Kidney epithelial cell (primary cell): Measurements from ENCODE around the gene TBC1D22A. TPM values are rescaled to one million over a fixed set of nuclear protein-coding genes. Genes with fewer than 3 reads are reported as not detected.

ENCODE experiments used
- DNase-seq: peaks from one replicate; pipeline ENCODE4 v3.0.0-alpha.2; 2010; ENCODE audit warnings: low read depth
- H3K27me3 ChIP-seq: 2 replicates; pipeline ENCODE4 v1.6.0; 2011; ENCODE audit warnings: low read length; ENCODE audit not compliant: control insufficient read depth, insufficient read depth
- H3K36me3 ChIP-seq: 2 replicates; pipeline ENCODE4 v1.5.1; 2011; ENCODE audit warnings: low read length; ENCODE audit not compliant: control insufficient read depth, insufficient read depth
- H3K4me3 ChIP-seq: 2 replicates; pipeline ENCODE4 v1.5.1; 2011; ENCODE audit warnings: low read depth, mild to moderate bottlenecking, control low read depth, low read length
- total RNA-seq: library from RNA; depleted of rRNA; stranded (reverse); fragments of >200 nt; gene quantifications from 2 replicates; pipeline ENCODE4 v1.2.3, GENCODE V29; 2015
- TF ChIP-seq, protein P1 (sequence below): IDR thresholded peaks from 2 replicates; pipeline ENCODE4 v1.5.1; 2011; ENCODE audit warnings: mild to moderate bottlenecking, moderate library complexity, low read length, control low read depth, inconsistent platforms; ENCODE audit not compliant: insufficient read depth, poor library complexity, severe bottlenecking

The TBC1D22A gene
- total RNA-seq, 1 donor from 2014 or later = 25.7 TPM

GRCh38 chr22:47110817-47111443 lies 348.5 kb downstream of the TBC1D22A start:
- H3K36me3 ChIP-seq = no peaks in the 10 kb centered on the region
- H3K4me3 ChIP-seq = no peak overlapping the region
- TF ChIP-seq, protein P1, sequence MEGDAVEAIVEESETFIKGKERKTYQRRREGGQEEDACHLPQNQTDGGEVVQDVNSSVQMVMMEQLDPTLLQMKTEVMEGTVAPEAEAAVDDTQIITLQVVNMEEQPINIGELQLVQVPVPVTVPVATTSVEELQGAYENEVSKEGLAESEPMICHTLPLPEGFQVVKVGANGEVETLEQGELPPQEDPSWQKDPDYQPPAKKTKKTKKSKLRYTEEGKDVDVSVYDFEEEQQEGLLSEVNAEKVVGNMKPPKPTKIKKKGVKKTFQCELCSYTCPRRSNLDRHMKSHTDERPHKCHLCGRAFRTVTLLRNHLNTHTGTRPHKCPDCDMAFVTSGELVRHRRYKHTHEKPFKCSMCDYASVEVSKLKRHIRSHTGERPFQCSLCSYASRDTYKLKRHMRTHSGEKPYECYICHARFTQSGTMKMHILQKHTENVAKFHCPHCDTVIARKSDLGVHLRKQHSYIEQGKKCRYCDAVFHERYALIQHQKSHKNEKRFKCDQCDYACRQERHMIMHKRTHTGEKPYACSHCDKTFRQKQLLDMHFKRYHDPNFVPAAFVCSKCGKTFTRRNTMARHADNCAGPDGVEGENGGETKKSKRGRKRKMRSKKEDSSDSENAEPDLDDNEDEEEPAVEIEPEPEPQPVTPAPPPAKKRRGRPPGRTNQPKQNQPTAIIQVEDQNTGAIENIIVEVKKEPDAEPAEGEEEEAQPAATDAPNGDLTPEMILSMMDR = no peak
- DNase-seq = no peak
- H3K27me3 ChIP-seq = no peaks in the 10 kb centered on the region

GRCh38 chr22:47111626-47112581 lies 349.5 kb downstream of the TBC1D22A start:
- H3K36me3 ChIP-seq = no peaks in the 10 kb centered on the region
- no peak for DNase-seq
- no peak overlapping the region for H3K4me3 ChIP-seq
- TF ChIP-seq, protein P1 = no peak
- no peaks in the 10 kb centered on the region for H3K27me3 ChIP-seq

- H3K4me3 ChIP-seq = no peak overlapping the region
- no peaks in the 10 kb centered on the region for H3K27me3 ChIP-seq
- TF ChIP-seq, protein P1 = no peak
- H3K36me3 ChIP-seq = no peaks in the 10 kb centered on the region
- no peak for DNase-seq
Observed at GRCh38 chr22:47112582-47112965, 350.1 kb downstream of the TBC1D22A start.

GRCh38 chr22:47112994-47113852 lies 350.8 kb downstream of the TBC1D22A start:
- no peak for DNase-seq
- TF ChIP-seq, protein P1 = no peak
- Histone ChIP-seq H3K36me3 (no peaks in the 10 kb centered on the region), H3K4me3 (no peak overlapping the region), H3K27me3 (no peaks in the 10 kb centered on the region)

GRCh38 chr22:47113853-47114415 lies 351.5 kb downstream of the TBC1D22A start:
- H3K4me3 ChIP-seq = no peak overlapping the region
- TF ChIP-seq, protein P1 = no peak
- no peaks in the 10 kb centered on the region for H3K36me3 ChIP-seq
- DNase-seq = no peak
- H3K27me3 ChIP-seq = no peaks in the 10 kb centered on the region
